Measurements from ENCODE around the gene RAVER1. TPM values are rescaled to one million over a fixed set of nuclear protein-coding genes. Genes with fewer than 3 reads are reported as not detected.
A peak's percentile ranks its signal among the peaks of the same experiment; 100 is the strongest.

Gene RAVER1
- total and polyA plus RNA-seq, 9 of the 15 experiments (the other 6 are each of a cell fraction or from before 2014, with no cell fraction given) = 0.06 to 113 (median 7.0) TPM

DNA sequence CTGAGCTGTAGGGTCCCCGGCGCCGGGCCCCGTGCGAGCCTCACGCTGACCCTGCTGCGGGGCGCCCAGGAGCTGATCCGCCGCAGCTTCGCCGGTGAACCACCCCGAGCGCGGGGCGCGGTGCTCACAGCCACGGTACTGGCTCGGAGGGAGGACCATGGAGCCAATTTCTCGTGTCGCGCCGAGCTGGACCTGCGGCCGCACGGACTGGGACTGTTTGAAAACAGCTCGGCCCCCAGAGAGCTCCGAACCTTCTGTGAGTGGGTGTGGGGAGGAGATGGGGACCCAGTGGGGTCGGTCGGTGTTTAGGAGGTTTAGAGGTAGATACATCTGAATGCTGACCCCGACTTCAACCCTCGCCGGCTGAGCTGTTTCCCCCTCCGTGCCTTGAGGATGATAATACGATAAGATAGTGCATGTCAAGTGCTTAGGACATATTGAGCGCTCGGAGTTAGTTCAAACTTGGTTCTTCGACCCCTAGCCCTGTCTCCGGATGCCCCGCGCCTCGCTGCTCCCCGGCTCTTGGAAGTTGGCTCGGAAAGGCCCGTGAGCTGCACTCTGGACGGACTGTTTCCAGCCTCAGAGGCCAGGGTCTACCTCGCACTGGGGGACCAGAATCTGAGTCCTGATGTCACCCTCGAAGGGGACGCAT lies 41.6 kb downstream of the RAVER1 start:
- CTCF ChIA-PET (ENCODE audit: low intra/inter-chr PET ratio) = no interaction called here
- no peak for ATAC-seq
- Histone ChIP-seq H4K20me1 (replicated peaks; ENCODE audit: control insufficient read depth, insufficient read depth, low read length) (no peaks in the 10 kb centered on the region; the same call in 1 of the 2 replicates), H3K4me2 (ENCODE audit: insufficient read depth, low read length) (peak overlapping the region; percentile 99), H3K4me1 (replicated peaks in 1 of 2; ENCODE audit: control insufficient read depth in 2 of 2, insufficient read depth in 2 of 2, low read length in 2 of 2) (peaks cover 12 to 90% of the 10 kb centered on the region in 2 experiments; a peak in 4 of 5 replicates), H3K4me3 (peak overlapping the region; percentile 79), H3K9me1 (ENCODE audit: control insufficient read depth, insufficient read depth, low read length) (no peaks in the 10 kb centered on the region), H3K27ac (ENCODE audit: extremely low read depth, low read depth, low read length) (peak overlapping the region; percentile 96), H3K36me3 (ENCODE audit: control insufficient read depth, insufficient read depth, low read length) (peaks cover 38% of the 10 kb centered on the region; the same call in 2 of the 3 replicates), H3K9me3 (replicated peaks; ENCODE audit: control insufficient read depth, insufficient read depth, low read depth, low read length) (peaks cover 2% of the 10 kb centered on the region; the same call in 1 of the 2 replicates), H3K79me2 (ENCODE audit: control insufficient read depth, insufficient read depth, low read length) (peaks cover 85% of the 10 kb centered on the region), H2AFZ (ENCODE audit: low read depth, low read length) (no peak overlapping the region; the same call in 1 of the 2 replicates), H3K27me3 (ENCODE audit: control insufficient read depth in 2 of 2, insufficient read depth in 2 of 2, low read length in 2 of 2) (no peaks in the 10 kb centered on the region), H3K9ac (ENCODE audit: insufficient read depth in 1 of 2, low read depth in 2 of 2, low read length in 2 of 2) (peak overlapping the region; percentile 91 to 99)
- TSS peak; percentile 22 for BruUV-seq (replicated peaks)
- 1% methylated on average over 49 of the region's 49 CpGs for WGBS (ENCODE audit: insufficient coverage, low coverage, missing lambda C conversion rate)
- in situ Hi-C loops (cut with MboI) (no loop called here), intact Hi-C loops (cut with micrococcal nuclease) (no loop called here)
- FAIRE-seq = peak; percentile 29
- DNase-seq (ENCODE audit: extremely low read depth in 1 of 4, low spot score in 3 of 4) = peak in 1 of 4 experiments; percentile 13
- POLR2A ChIA-PET = interaction anchor here (0.6 to 1.3 kb wide), 13 partner anchors 8 to 280 kb away, joined by 3 to 7 read pairs (median 3); partner anchors contain the start of genes ICAM1 and RAVER1
- peak; percentile 35 for TF ChIP-seq ZFP36 (IDR thresholded peaks at IDR 0.05; ENCODE audit: low read depth, low read length, partially characterized antibody)
- no peak for TF ChIP-seq ATF6 (CRISPR knock-in tag; IDR thresholded peaks at IDR 0.05)
- TF ChIP-seq CREB1 (IDR thresholded peaks at IDR 0.05) = no peak
- peak; percentile 8; the same call in 1 of the 2 replicates for TF ChIP-seq CREB1 (CRISPR knock-in tag; IDR thresholded peaks at IDR 0.05)
- peak; percentile 28; the same call in 1 of the 2 replicates for TF ChIP-seq PHF8 (IDR thresholded peaks at IDR 0.05; ENCODE audit: borderline replicate concordance, low read length)
- TF ChIP-seq CCNT2 (IDR thresholded peaks at IDR 0.05; ENCODE audit: borderline replicate concordance, extremely low read depth, insufficient read length, low read depth, low read length) = peak; percentile 27
- TF ChIP-seq DACH1 (IDR thresholded peaks at IDR 0.05; ENCODE audit: partially characterized antibody) = no peak
- no peak for TF ChIP-seq MTA1 (IDR thresholded peaks at IDR 0.05; ENCODE audit: borderline replicate concordance)
- 0 out of 2 replicates have a peak, but pooled peaks have one; percentile 7 for TF ChIP-seq RBFOX2 (IDR thresholded peaks at IDR 0.05; ENCODE audit: low read depth, low read length)
- peak; percentile 98 for TF ChIP-seq ZNF263 (CRISPR knock-in tag; IDR thresholded peaks at IDR 0.05; ENCODE audit: borderline replicate concordance)
- peak; percentile 88 for TF ChIP-seq KAT7 (CRISPR knock-in tag; IDR thresholded peaks at IDR 0.05; ENCODE audit: borderline replicate concordance)
- peak; percentile 46 for TF ChIP-seq USF1 (CRISPR knock-in tag; IDR thresholded peaks at IDR 0.05)
- peak; percentile 47 for TF ChIP-seq SAP30 (IDR thresholded peaks at IDR 0.05; ENCODE audit: borderline replicate concordance, insufficient read depth, low read depth, low read length, poor library complexity, severe bottlenecking)
- peak in 1 of 2 experiments; percentile 29; a peak in 1 of 4 replicates for TF ChIP-seq FOXA3 (CRISPR knock-in tag; conservative IDR thresholded peaks at IDR 0.05 in 1 of 2, IDR thresholded peaks at IDR 0.05 in 1 of 2)
- no peak for TF ChIP-seq ZNF695 (CRISPR knock-in tag; IDR thresholded peaks at IDR 0.05)
- peak; percentile 13 for TF ChIP-seq FIP1L1 (IDR thresholded peaks at IDR 0.05; ENCODE audit: low read depth, low read length, poor library complexity, severe bottlenecking)

All from K562 (cell line).